DMS153 treated with DMSO at 0.1 percent for 48 hours (cell line): ENCODE measurements around the gene PTPN1.

ENCODE experiments used
- DNase-seq: peaks from one replicate; lab custom pipeline; 2025; ENCODE audit not compliant: unreplicated experiment; lab: John Stamatoyannopoulos, UW

Gene PTPN1

GRCh38 chr20:50510706-50511542, 741 bp downstream of the PTPN1 start:
- no peak for DNase-seq

GRCh38 chr20:50512323-50512722, 2.1 kb downstream of the PTPN1 start:
- no peak for DNase-seq

GRCh38 chr20:50513169-50514034, 3.2 kb downstream of the PTPN1 start:
- DNase-seq = no peak

DNA sequence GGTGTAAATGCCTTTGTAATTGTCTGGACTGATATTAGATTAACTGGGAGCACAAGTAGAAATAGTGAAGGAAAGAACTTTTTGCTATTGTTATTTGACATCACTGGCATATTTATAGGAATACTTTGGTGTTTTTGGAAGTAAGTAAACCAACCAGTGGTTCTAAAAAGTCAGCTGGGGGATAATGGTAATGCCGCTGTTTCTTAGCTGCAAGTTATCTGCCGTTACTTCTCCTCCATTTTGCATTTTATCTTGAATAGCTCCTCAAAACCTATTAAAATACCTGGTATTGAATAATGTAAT, 3.8 kb downstream of the PTPN1 start:
- DNase-seq = no peak

DNA sequence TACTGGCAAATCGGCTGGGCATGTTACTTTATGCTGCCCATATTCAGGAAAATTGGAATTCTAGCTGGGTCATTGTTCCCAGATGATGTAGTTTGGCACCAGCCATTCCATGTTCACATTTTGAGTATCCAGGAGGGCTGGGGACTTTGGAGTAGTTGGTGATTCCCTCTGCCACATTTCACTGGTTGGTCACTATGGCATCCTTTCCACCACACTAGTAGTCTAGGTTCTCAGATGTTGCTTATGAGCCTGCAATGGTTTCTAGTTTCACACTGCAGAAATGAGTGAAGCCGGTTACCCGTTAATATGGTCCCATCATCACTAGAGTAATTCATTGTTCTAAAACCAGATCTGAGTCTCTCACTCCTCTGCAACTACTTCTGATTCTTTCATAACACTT, 4.6 kb downstream of the PTPN1 start:
- DNase-seq = no peak

- DNase-seq = no peak
Measured at GRCh38 chr20:50515471-50516106, 5.4 kb downstream of the PTPN1 start.

- DNase-seq = no peak
Measured at GRCh38 chr20:50516180-50516934, 6.2 kb downstream of the PTPN1 start.

DNA sequence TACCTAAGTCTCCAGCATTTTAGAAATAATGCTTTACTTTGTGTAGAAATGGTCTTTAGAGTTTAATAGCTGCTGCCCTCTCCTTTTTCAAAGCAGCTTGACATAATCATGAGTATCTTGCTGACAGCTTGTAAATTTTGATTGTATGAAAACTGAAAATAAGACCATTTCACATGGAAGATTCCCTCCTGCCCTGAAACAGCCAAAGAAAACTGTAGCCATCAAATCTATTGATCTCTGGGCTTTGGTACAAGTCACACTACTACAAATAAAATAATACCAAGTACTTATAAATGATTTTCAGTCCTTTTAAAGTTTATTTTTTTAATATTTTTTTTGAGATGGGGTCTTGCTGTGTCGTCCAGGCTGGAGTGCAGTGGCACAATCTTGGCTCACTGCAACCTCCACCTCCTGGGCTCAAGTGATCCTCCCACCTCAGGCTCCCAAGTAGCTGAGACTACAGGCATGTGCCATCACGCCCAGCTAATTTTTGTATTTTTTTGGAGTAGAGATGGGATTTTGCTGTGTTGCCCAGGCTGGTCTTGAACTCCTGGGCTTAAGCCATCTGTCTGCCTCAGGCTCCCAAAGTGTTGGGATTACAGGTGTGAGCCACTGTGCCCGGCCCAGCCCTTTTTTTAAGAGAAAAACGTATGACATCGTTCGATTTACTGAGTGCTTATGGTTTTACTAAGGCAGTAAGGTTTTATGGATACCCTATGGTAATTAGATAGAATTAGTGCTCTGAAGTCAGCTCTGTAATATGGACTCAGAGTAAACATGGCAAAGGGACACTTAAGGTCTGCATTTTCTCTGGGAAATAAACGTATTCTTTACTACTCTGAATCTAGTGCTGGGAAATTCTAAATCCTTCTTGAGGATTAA, 7.0 kb downstream of the PTPN1 start:
- no peak for DNase-seq

GRCh38 chr20:50517817-50518154, 7.6 kb downstream of the PTPN1 start:
- DNase-seq = no peak

- DNase-seq = no peak
Measured at GRCh38 chr20:50518270-50518721, 8.1 kb downstream of the PTPN1 start.

- DNase-seq = no peak
Measured at GRCh38 chr20:50519036-50519762, 9.0 kb downstream of the PTPN1 start.

GRCh38 chr20:50520222-50520880, 10.2 kb downstream of the PTPN1 start:
- DNase-seq = no peak

DNA sequence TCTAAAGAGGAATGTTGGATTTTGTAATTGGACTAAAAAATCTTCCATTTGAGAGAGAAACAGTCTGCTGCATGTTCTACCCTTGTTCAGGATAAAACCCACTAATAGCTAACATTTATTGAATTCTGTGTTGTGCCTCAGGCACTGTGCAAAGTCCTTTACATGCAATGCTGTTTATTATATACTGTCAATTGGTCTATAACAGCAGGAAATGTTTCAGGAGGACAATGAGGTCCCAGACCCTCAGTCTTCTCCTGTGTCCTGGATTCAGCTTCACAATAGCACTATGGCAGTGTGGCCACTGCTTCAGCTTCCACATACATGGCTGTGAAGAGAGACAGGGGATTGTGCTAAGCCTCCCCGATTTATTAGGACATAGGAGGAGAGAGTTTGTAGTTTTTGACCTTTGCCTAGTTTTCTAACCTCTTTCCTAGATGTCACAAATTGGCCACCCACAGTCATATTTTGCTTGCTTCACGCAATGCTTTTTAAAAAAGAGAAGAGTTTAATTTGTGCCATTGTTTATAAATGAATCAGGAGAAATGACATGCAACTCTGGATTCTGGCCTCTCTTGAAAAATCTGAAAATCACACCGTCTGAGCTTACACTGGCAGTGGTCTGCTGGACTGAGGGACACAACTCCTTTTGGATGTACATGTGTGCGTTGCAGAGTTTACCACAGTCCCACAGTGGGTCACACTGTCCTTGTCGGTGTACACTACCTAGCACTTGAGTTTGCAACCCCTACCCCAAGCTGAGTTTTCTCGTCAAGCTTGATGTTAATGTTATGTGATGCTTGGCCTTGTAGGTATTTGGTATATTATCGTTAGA, 11.3 kb downstream of the PTPN1 start:
- DNase-seq = no peak

DNA sequence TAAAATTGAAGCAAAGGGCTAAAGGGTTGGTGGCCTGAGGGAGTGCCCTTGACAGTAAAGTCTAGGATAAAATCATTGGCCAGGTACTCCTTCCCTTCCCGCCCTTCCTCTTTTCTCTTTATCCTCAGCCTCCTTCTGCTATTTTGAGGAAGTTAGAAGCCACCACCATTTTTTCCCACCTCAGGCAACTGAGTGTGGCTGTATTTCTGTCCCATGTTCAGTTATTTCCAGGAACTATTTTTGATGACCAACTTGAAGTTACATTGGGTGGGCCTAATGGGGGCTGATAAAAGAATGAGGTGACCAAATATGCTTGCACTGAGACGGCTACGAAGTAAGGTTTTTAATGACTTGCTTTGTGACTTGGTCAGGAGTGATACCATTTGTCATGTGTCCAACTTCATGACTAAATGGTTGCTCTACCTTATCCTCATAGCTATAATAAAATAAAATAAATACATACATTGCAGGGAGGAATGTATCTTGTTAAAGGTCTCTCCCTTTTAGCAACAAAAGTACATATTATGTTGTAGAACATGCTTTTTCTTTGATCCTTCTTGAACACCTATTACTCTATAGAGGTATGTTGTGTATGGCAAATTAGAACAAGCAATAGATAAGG, 12.0 kb downstream of the PTPN1 start:
- no peak for DNase-seq

DNA sequence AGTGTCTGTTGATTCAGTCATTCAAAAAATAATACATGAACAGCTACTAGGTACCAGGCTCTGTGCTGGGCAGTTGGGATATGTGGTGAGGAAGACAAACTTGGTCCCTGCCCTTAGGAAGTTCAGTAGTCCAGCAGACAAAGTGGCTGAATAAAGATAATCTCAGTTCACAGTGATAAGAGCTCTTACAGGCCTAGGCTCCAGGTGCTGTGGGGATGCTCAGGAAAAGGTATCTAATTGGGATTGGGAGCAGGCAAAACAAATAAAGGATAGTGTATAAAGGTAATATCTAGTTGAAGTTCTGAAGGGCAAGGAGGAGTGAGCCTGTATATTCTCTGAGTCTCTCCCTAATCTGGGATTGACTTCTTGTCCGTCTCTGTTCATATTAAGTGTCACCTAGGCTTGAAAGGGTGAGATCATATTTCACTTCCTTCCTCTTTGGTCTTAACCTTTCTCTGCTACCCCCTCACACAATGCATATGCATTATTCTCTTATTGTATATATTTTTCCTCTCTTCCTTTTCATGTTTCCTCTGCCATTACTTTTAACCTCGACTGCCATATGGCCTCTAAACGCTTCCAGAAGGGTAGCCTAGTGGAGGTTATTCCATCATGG, 13.5 kb downstream of the PTPN1 start:
- no peak for DNase-seq

- no peak for DNase-seq
Measured at GRCh38 chr20:50525681-50526080, 15.5 kb downstream of the PTPN1 start.

DNA sequence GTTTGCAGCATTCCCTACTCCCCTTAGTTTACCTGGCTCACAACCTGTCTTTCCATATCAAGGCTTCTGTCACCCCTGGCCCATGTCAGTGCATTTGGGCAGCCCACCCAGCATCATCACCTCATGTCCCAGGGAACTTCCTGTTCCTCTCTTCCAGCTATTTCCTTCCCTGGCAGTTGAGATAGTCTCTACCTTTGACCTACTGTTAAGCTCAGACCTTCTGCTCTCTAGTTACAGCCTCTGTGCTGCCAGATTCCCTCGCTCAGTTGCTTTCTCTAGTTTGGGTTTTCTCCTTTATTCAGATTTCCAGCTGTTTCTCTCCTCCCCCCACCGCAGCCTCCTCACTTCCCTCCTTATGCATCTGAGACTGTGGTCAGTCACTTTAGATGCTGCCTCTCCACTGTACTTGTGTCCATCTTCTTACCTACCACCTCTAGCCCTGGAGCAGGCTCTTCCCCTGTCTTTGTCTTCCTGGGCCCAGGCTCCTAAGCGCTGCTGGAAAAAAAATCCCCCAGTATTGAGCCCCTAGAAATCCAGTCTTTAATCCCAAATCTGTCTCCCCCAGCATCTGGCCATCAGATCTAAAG, 16.3 kb downstream of the PTPN1 start:
- DNase-seq = no peak
